Activated effector memory CD4-positive, alpha-beta T cell treated with anti-CD3 and anti-CD28 coated beads, Interleukin-2, amount 50 U/mL, for 16 hours (primary cell): ENCODE data around the gene NDUFA11.

Experiments used
- DNase-seq: peaks from one replicate; pipeline ENCODE4 v3.0.0-alpha.2; 2020

Gene NDUFA11

DNA sequence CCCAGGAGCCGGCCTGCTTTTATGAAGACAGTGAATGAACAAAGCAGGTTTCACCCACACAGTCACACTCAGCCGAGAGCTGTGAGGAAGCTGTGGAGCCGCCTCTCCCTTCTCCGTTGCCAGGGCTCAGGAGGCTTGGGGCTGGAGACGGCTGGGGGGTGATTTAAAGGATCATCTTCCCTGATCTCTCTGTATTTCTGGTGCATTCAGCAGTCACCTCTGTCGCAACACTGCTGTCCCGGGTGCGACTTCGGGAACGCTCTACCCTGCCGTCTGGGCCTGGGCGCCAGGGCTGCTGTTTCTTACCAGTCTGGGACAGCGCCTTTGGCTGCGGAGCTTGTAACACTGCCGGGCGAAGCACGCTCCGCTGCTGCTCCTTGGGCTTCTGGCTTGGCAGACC is 28.6 kb upstream of the NDUFA11 start:
- DNase-seq = no peak

DNA sequence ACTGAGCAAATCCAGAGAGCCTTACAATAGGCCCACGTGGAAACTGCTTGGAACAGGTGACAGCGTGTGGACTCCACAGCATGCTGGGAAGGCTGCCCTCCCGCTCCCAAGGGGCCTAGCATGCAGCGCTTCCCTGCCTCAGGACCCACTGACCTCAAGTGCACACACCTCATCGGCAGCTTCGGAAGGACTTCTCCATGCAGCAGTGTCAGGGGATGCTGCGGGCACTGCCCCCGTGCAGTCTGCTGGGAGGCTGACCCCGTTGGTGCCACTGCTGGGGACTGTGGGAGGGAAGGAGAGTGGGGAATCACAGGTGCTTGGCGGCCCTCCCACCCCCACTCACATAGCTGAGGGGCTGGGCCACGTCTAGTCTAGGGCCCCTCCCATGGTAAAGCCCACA is 27.7 kb upstream of the NDUFA11 start:
- no peak for DNase-seq

DNA sequence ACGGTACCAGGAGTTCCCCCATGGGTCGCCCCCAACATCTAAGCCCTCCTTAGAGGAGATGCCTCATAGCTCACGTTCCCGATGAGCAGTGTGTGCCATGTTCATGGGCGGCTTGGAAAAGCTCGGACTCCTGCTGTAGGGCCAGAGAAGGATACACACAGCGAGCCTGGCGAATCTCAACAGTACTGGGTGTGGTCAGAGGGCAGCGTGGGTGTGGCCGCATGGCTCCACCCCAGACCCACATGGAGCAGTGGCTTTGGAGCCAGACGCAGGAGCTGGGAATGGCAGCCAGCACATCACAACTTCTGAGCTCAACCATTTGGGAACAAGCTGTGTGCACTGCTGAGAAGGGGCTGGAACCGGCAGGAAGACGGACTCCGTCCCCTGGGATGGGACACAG is 26.0 kb upstream of the NDUFA11 start:
- no peak for DNase-seq

DNA sequence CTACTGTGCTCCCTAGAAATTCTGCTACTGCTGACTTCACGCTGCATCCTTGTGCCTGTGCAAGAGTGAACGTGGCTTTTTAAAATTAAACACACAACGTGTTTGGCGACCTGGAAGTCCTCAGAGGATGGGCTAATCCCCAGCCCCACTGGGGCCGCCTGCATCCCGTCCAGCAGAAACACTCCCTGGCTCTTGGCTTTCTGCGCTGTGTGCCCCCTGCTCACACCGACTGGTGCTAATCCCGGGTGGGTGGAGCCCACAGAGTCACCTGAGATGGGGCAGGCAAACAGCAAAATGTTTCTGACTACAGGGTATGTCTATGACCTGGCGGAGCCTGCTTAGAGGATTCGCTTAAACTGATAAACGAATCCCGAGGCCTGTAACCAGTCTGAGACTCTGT is 25.6 kb upstream of the NDUFA11 start:
- DNase-seq = no peak

DNA sequence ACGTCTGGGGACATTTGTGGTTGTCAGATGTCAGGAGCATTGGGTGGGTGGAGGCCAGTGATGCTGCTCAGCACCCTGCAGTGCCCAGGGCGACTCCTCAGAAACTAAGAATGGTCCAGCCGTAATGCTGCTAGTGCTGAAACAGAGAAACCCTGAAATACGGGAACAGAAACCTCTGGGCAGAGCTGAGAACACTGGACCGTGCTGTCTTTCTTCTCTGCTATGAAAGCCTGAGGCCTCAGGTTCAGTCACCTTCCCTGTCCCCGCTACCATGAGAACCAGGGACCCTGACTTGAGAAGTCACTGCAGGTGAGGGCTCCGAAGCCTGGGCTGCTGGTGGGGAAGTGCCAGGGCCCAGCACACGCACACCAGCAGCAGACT is 23.8 kb upstream of the NDUFA11 start:
- no peak for DNase-seq

DNA sequence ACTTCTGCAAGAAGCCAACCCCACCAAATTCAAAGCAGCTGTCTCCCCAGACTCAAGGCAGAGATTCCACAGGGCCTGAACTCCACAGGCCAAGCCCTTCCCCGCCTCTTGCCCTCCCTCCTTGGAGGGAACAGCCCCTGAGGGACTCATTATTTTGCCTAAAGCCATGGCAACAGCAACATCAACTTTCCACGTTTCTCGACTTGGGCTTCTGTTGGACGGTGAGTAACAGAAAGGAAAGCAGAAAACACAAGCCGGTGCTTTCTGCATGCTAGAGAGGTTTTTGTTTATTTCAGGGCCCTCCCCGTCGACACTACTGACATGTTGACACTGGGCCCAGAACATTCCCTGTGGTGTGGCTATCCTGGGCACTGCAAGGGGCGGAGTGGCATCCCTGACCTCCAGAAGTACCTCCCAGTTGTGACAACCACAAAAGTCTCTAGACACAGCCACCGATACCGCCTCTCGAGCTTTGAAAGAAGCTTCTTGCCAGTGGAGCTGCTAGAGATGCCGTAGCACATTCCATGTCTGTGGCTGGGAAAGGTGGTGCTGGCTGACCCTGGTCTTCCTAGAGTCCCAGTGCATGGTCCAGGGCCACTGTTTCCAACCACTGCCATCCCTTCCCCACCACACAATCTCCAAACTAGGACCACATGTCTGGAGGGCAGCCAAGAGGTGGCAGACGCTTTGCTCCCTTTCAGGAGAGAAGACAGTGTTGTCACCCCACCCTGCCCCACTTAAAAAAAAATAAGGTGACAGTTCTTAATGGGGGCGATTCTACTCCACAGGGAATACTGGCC is 23.3 kb upstream of the NDUFA11 start:
- no peak for DNase-seq

DNA sequence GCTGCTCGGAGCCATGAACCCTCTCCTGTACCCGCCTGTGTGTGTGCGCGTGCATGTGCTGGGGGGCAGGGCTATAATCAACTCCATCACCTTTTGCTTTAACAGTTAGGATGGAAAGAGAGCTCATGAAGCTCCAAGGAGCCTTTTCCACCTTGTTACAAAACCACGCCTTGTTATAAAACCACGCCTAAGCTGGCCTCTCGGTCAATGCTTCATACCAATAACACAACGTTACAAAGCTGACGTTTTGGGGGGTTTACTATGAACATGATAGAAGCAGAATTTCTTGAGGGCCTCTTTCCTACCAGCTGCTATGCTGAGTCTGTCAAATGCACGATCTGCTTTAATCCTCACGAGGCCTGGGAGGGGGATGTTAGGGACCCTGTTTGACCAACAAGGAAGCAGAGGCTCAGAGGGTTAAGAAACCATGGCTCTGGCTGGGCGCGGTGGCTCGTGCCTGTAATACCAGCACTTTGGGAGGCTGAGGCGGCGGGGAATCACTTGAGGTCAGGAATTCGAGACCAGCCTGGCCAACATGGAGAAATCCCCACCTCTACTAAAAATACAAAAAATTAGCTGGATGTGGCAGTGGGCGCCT is 22.3 kb upstream of the NDUFA11 start:
- no peak for DNase-seq

DNA sequence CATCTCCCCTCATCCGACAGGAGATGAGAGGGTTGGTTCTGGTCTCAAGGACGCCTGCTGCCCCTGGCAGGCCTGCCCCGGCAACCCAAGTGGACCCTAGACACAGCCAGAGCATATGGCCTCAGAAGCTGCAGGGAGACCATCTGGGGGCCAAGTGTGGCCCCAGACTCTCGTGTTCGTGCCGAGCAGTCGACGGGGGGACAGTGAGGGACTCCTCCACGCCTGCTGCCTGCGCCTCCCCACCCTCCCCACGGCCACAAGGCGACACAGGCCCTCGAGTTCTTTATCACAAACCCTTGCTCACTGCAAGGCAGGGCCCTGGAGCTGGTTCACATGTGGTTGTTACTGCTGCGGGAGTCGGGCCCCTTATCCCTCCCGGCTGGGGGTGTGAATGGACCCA is 19.8 kb upstream of the NDUFA11 start:
- DNase-seq = no peak

DNA sequence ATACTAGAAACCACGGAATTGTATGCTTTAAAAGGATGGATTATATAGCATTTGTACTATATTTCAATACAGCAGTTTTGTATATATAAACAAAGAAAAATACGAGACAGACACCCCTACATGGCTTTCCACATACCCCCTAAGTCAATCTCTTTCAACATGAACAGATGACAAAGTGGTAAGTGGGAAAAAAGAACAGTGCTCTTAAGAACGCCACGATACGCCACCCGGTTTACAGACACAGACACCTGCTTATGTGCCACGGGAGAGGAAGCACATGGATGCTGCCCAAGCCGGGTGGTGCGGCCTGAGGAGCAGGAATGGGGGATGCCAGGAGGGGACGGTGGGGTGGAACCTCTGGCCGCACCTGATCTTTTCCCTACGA is 18.6 kb upstream of the NDUFA11 start:
- no peak for DNase-seq

DNA sequence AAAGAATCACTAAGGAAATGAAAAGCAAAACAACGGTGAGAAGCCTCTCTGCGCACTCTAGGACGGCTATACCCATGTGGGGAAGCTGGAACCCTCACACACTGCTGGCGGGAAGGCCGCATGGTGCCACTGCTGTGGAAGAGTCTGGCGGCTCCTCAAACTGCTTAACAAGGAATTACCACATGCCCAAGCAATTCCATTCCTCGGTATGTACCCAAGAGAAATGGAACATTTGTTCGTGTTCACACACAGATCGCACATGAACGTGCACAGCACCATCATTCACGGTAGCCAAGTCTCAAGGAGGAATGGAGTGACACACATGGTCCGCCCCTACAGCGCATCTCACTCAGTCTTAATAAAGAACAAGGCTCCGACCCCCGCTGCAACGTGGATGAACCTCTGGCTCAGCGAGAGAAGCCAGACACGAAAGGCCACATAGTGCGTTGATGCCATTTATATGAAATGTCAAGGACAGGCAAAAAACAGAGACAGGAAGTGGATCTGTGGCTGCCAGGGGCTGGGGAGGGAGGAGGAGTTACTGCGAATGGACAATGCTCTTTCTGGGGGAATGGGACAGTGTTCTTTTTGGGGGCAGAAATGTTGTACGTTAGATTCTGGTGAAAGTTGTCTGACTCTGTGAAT is 18.0 kb upstream of the NDUFA11 start:
- DNase-seq = no peak

DNA sequence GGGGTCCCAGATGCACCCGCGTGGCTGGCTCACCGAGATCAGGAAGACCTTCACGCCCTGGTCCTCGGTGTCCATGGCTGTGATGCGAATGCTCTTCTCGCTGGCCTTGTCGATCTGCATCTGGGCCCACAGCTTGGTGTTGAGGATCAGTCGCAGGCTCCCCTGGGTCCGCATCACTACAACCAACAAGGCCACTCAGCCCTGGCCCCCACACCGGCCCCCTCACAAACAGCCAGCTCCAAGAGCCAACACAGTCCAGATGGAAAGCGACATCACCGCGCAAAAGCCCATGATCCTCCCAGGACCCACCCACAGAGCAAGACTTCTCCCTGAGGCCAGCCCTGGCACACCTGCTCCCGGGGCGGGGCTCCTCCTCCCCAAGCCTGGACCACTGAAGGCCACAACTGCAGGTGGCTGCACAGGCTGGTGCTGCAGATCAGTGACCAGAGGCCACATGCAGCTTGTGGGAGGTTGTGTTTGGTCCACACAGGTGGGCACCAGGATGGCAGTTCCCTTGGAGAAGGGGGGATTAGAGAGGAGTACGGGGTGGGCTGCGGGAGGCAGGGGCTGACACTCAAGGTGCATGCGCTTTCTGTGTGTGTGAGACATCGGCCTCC is 15.0 kb upstream of the NDUFA11 start:
- DNase-seq = no peak

DNA sequence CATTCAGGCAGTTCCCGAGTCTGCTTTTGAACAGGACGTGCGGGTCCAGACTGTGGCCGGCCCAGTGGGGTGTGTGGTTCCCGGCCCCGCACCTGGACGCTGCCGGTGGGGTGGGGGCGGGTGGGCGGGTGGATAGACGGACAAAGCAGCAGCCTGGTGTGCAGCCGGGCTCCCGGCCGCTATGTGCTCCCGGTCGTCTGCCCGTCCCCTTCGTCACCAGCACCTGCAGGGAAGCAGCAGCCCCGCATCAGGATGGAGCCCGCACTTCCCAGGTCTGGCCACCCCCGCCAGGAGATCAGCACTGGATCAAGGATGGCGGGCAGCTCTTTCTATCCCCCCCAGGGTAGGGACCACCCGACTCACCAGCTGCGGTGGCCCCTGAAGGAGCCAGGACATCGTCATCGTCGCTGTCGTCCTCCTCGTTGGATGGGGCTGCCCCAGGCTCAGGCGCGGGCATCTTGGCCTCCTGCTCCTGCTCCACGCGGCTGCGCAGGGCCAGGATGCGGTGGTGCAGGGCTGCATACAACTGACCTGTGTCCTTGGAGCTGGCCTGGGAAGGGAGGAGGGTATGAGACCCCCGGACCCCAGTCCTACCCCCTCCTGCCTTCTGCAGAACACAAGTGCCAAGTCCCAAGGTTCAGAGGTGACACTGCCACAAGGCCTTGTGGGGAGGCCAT is 14.0 kb upstream of the NDUFA11 start:
- DNase-seq = no peak

DNA sequence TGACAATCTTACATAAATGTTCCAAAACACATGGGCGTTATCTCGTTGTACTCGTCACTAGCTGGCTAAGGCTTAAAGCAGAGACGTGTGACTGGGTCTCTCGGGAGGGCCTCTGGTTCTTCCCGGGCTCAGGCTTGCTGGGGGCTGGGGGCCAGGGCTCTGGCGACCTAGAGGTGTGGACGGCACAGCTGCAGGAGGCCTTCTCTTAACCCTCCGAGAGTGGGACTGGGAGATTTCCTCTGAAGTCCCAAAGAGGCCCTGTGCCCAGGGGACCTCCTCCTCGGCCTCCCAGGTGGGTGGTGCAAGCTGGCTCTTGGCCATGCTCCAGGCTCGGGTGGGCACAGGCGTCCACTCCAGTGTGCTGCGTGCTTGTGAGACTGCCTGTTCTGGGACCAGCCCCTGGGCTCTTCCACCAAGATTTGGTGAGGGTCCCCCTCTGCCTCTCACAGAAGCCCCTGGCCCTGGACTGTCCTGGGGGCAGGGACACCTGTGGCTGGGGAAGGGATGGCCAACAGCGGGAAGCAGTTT is 12.7 kb upstream of the NDUFA11 start:
- DNase-seq = peak; percentile 57

DNA sequence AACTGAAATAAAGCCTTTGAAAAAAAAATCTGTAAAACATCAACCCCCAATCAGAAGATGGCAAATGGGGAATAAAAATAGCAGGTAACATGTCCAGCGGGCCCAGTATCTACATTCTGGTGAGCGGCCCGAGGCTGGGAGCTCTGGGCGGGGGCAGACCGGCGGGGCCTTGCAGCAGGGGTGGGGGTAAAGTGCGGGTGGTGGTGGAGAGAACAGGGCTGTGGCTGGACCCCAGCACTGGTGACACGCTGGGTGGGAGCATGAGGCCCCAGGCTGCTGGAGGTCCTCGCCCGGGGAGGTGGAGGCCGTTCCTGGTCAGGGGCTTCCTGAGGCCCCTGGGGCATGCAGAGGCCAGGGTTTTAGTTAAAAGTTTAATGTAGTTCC is 12.2 kb upstream of the NDUFA11 start:
- DNase-seq = no peak

DNA sequence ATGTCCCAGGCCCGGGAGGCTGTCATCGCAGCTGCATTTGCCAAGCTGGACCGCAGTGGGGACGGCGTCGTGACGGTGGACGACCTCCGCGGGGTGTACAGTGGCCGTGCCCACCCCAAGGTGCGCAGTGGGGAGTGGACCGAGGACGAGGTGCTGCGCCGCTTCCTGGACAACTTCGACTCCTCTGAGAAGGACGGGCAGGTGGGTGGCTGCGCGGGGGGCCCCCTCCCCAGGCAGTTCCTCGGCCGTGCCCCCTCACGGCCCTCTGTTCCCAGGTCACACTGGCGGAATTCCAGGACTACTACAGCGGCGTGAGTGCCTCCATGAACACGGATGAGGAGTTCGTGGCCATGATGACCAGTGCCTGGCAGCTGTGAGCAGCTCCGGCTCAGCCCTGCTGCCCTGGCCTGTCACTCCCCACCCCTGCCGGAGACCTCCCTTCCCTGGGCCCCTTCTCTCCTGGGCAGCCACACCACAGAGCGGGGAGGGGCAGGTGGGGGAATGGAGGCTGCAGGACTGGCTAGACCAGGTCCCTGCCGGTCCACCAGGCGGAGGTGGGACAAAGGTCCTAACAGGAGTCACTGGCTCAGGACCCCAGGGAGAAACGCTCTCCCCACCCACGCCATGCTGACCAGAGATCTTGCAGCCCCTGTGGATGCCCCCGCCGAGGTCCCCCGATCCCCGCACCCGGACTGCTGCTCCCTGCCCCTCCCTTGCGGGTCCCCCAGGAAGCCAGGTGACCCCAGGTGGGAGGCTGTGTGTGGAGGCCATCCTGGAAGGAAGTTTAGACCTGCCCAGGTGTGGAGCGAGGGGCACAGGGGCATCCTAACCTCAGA is 11.6 kb upstream of the NDUFA11 start:
- DNase-seq = no peak

DNA sequence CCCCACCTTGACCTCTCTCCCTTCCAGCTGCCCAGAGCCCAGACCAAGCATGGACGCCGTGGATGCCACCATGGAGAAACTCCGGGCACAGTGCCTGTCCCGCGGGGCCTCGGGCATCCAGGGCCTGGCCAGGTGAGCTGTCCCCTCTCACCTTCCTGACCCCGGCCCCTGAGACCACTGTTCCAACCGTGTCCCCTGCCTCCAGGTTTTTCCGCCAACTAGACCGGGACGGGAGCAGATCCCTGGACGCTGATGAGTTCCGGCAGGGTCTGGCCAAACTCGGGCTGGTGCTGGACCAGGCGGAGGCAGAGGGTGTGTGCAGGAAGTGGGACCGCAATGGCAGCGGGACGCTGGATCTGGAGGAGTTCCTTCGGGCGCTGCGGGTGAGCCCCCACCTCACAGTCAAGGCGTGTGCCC is 10.8 kb upstream of the NDUFA11 start:
- DNase-seq = no peak

DNA sequence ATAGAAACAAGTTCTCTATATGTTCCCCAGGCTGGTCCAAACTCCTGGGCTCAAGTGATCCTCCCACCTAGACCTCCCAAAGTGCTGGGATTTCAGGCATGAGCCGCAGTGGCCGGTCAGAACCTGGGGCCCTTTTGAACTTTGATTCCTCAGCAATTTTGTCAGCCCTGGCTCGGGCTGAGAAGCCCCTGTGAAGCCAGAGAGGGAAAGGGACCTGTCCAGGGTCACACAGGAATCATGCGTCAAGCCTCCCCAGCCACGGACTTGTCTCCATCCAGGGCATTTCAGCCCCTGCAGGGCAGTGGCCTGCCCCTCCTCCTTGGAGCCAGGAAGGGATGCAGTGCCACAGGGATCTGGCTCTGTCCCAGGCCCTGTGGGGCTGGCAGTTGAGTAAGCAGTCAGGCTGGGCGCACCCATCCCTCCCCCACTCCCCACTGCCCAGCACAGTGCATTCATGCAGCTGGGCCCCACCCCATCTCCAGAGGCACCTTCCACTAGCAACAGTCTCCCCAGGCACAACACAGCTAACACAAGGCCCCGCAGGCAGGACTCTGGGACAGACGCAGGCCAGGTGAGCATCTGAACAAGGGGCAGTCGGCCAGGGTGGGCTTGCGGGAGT is 10.3 kb upstream of the NDUFA11 start, which contains the start of gene CAPS:
TSS of gene CAPS (plus strand) at position 516 of the 619 bp plus-strand sequence. CDS start 153 bp downstream, outside the sequence.
- peak; percentile 57 for DNase-seq

DNA sequence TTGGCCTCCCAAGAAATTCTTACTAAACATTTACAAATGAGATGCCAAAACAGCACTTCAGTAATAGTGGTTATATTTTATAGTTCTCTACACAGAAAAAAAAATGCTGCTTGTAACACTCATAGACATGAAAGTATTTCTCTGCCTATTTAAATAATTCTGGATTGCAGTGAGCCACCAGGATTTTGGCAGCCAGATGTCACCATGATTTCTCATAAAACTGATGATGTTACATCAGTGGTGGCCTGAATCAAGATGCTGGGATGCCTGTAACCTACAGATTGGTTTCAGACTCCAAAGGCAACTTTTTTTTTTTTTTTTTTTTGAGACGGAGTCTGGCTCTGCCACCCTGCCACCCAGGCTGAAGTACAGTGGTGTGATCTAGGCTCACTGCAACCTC is 7.8 kb upstream of the NDUFA11 start:
- DNase-seq = no peak

DNA sequence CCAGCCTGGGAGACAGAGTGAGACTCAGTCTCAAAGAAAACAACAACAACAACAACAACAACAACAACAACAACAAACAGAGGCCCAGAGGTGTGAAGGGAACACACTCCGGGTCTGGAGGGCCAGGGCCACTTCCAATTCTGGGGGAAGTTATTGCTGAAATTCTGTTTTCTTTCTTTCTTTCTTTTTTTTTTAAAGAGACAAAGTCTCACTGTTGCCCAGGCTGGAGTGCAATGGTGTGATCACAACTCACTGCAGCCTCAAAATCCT is 7.0 kb upstream of the NDUFA11 start:
- no peak for DNase-seq

DNA sequence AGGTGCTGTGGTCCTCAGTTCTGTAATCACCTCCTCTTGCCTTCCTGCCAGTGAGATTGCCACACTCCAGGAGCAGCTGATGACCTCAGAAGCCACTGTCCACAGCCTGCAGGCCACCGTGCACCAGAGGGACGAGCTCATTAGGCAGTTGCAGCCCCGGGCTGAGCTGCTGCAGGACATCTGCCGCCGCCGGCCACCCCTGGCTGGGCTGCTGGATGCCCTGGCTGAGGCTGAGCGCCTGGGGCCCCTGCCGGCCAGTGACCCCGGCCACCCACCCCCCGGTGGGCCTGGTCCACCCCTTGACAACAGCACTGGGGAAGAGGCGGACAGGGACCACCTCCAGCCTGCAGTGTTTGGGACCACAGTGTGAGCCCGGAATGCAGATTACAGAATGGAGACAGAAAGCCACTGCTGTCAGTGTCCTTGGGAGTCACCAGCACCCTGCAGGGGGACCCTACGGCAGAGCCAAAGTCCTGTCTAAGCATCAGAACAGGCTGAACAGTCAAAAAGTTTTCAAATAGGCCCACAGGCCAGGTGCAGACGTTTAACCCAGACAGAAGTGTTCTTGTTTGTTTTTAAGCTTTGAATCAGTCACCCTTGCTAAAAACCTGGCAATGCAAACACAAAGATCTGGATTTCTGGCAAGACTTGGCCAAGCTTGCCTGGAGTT is 5.3 kb upstream of the NDUFA11 start:
- no peak for DNase-seq

DNA sequence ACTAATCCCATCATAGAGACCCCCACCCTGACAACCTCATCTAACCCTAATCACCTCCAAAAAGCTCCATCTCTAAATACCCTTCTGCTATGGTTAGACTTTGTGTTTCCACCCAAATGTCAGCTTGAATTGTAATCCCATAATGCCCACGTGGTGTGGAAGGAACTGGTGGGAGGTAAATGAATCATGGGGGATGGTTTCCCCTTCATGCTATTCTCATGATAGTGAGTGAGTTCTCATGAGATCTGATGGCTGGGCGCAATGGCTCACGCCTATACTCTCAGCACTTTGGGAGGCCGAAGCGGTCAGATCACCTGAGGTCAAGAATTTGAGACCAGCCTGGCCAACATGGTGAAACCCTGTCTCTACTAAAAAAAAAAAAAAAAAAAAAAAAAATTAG is 3.7 kb upstream of the NDUFA11 start:
- DNase-seq = no peak
